ENCODE results near the gene ARMC2.
A peak's percentile ranks its signal among the peaks of the same experiment; 100 is the strongest.

The ARMC2 gene

GRCh38 chr6:108848116-108848868, at the start of gene ARMC2:
ARMC2 (plus strand) TSS chr6:108848422; CDS start chr6:108854268, 5,846 bp downstream.
- peak within 1 kb of the TSS; percentile 67 for H3K27ac ChIP-seq (ENCODE audit: low read depth, low read length)
- H3K36me3 ChIP-seq (ENCODE audit: control insufficient read depth in 5 of 5, insufficient read depth in 5 of 5, low read length in 5 of 5) = no peaks in the 10 kb centered on the region
- H3K4me1 ChIP-seq (ENCODE audit: control insufficient read depth in 5 of 5, insufficient read depth in 5 of 5, low read length in 5 of 5) = peaks cover 2 to 39% (median 34%) of the 10 kb centered on the region in 5 donors
- no peaks in the 10 kb centered on the region for H3K27me3 ChIP-seq (ENCODE audit: control insufficient read depth in 5 of 5, insufficient read depth in 4 of 5, low read length in 5 of 5)
- H3K4me3 ChIP-seq (ENCODE audit: low read depth in 1 of 5, low read length in 5 of 5) = peak within 1 kb of the TSS; percentile 70 to 86 (median 81)
- no peaks in the 10 kb centered on the region for H3K9me3 ChIP-seq (ENCODE audit: control insufficient read depth in 5 of 5, low read length in 5 of 5)
- peak within 1 kb of the TSS in 4 of 5 donors; percentile 71 to 78 (median 76) for H3K9ac ChIP-seq (ENCODE audit: low read length in 5 of 5)

- Histone ChIP-seq H3K27ac (ENCODE audit: low read depth, low read length) (no peak overlapping the region), H3K36me3 (ENCODE audit: control insufficient read depth in 5 of 5, insufficient read depth in 5 of 5, low read length in 5 of 5) (no peaks in the 10 kb centered on the region), H3K9ac (ENCODE audit: low read length in 5 of 5) (peak overlapping the region in 1 of 5 donors; percentile 7), H3K4me1 (ENCODE audit: control insufficient read depth in 5 of 5, insufficient read depth in 5 of 5, low read length in 5 of 5) (peaks cover 6 to 43% (median 28%) of the 10 kb centered on the region in 5 donors), H3K4me3 (ENCODE audit: low read depth in 1 of 5, low read length in 5 of 5) (peak overlapping the region in 3 of 5 donors; percentile 12 to 30 (median 26)), H3K9me3 (ENCODE audit: control insufficient read depth in 5 of 5, low read length in 5 of 5) (no peaks in the 10 kb centered on the region), H3K27me3 (ENCODE audit: control insufficient read depth in 5 of 5, insufficient read depth in 4 of 5, low read length in 5 of 5) (no peaks in the 10 kb centered on the region)
Measured at GRCh38 chr6:108798670-108799353, 49.4 kb upstream of the ARMC2 start.

- Histone ChIP-seq H3K27ac (ENCODE audit: low read depth, low read length) (no peak overlapping the region), H3K4me1 (ENCODE audit: control insufficient read depth in 5 of 5, insufficient read depth in 5 of 5, low read length in 5 of 5) (peaks cover 6 to 43% (median 28%) of the 10 kb centered on the region in 5 donors), H3K36me3 (ENCODE audit: control insufficient read depth in 5 of 5, insufficient read depth in 5 of 5, low read length in 5 of 5) (no peaks in the 10 kb centered on the region), H3K9ac (ENCODE audit: low read length in 5 of 5) (no peak overlapping the region), H3K9me3 (ENCODE audit: control insufficient read depth in 5 of 5, low read length in 5 of 5) (no peaks in the 10 kb centered on the region), H3K4me3 (ENCODE audit: low read depth in 1 of 5, low read length in 5 of 5) (no peak overlapping the region), H3K27me3 (ENCODE audit: control insufficient read depth in 5 of 5, insufficient read depth in 4 of 5, low read length in 5 of 5) (no peaks in the 10 kb centered on the region)
Measured at GRCh38 chr6:108799354-108799717, 48.9 kb upstream of the ARMC2 start.

DNA sequence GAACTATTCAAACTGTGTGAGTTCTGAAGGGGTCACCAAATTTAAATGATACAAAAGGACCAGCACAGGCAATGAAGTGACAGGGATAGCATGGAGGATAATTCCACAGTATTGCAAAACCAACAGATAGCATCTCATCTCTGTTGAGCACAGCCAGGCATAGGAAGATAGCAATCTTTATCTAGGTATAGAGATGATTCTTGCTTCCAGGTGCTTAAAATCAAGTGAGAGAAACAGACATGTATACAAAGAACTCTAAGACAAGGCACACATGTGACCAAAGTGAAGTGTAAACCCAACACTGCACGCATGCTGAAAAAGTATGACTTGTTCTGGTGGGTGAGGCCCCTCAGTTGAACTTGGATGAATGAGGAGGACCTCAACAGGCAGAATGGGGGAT, 48.4 kb upstream of the ARMC2 start:
- H3K27ac ChIP-seq (ENCODE audit: low read depth, low read length) = no peak overlapping the region
- no peak overlapping the region for H3K4me3 ChIP-seq (ENCODE audit: low read depth in 1 of 5, low read length in 5 of 5)
- no peaks in the 10 kb centered on the region for H3K36me3 ChIP-seq (ENCODE audit: control insufficient read depth in 5 of 5, insufficient read depth in 5 of 5, low read length in 5 of 5)
- H3K9ac ChIP-seq (ENCODE audit: low read length in 5 of 5) = no peak overlapping the region
- H3K27me3 ChIP-seq (ENCODE audit: control insufficient read depth in 5 of 5, insufficient read depth in 4 of 5, low read length in 5 of 5) = no peaks in the 10 kb centered on the region
- no peaks in the 10 kb centered on the region for H3K9me3 ChIP-seq (ENCODE audit: control insufficient read depth in 5 of 5, low read length in 5 of 5)
- H3K4me1 ChIP-seq (ENCODE audit: control insufficient read depth in 5 of 5, insufficient read depth in 5 of 5, low read length in 5 of 5) = peaks cover 6 to 43% (median 28%) of the 10 kb centered on the region in 5 donors

DNA sequence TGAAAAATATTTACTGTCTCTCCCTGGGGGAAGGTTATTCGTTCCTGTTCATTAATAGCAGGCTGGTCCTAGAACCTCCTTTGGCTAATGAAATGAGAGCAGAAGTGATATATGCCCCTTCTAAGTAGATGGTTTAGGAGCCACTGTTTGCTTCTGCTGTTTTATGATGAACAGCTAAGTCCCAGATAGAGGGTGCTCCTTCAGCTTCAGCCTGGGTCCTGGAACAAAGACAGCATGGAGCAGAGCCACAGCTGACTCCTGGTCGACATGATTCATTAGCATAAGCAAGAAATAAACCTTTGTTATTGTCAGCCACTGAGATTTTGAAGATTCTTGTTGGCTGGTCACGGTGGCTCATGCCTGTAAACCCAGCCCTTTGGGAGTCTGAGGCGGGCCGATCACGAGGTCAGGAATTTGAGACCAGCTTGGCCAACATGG, 47.8 kb upstream of the ARMC2 start:
- Histone ChIP-seq H3K4me1 (ENCODE audit: control insufficient read depth in 5 of 5, insufficient read depth in 5 of 5, low read length in 5 of 5) (peaks cover 6 to 44% (median 29%) of the 10 kb centered on the region in 5 donors), H3K4me3 (ENCODE audit: low read depth in 1 of 5, low read length in 5 of 5) (peak overlapping the region in 2 of 5 donors; percentile 19 to 25), H3K36me3 (ENCODE audit: control insufficient read depth in 5 of 5, insufficient read depth in 5 of 5, low read length in 5 of 5) (no peaks in the 10 kb centered on the region), H3K27ac (ENCODE audit: low read depth, low read length) (no peak overlapping the region), H3K27me3 (ENCODE audit: control insufficient read depth in 5 of 5, insufficient read depth in 4 of 5, low read length in 5 of 5) (no peaks in the 10 kb centered on the region), H3K9ac (ENCODE audit: low read length in 5 of 5) (peak overlapping the region in 1 of 5 donors; percentile 52), H3K9me3 (ENCODE audit: control insufficient read depth in 5 of 5, low read length in 5 of 5) (no peaks in the 10 kb centered on the region)

DNA sequence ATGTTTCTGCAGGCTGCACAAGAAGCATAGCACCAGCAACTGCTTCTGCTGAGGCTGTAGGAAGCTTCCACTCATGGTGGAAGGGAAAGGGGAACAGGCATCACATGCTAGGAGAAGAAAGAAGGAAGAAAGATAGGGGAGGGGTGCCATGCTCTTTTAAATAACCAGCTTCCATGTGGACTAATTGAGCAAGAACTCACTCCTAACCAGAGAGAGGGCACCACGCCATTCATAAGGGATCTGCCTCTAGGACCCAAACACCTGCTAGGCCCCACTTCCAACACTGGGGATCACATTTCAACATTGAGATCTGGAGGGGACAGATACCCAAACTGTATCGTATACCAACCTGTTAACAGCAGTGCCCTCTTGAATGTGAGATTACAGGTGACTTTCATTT, 46.9 kb upstream of the ARMC2 start:
- Histone ChIP-seq H3K9ac (ENCODE audit: low read length in 5 of 5) (no peak overlapping the region), H3K27ac (ENCODE audit: low read depth, low read length) (no peak overlapping the region), H3K4me3 (ENCODE audit: low read depth in 1 of 5, low read length in 5 of 5) (no peak overlapping the region), H3K27me3 (ENCODE audit: control insufficient read depth in 5 of 5, insufficient read depth in 4 of 5, low read length in 5 of 5) (no peaks in the 10 kb centered on the region), H3K9me3 (ENCODE audit: control insufficient read depth in 5 of 5, low read length in 5 of 5) (no peaks in the 10 kb centered on the region), H3K4me1 (ENCODE audit: control insufficient read depth in 5 of 5, insufficient read depth in 5 of 5, low read length in 5 of 5) (peaks cover 6 to 51% (median 34%) of the 10 kb centered on the region in 5 donors), H3K36me3 (ENCODE audit: control insufficient read depth in 5 of 5, insufficient read depth in 5 of 5, low read length in 5 of 5) (no peaks in the 10 kb centered on the region)

DNA sequence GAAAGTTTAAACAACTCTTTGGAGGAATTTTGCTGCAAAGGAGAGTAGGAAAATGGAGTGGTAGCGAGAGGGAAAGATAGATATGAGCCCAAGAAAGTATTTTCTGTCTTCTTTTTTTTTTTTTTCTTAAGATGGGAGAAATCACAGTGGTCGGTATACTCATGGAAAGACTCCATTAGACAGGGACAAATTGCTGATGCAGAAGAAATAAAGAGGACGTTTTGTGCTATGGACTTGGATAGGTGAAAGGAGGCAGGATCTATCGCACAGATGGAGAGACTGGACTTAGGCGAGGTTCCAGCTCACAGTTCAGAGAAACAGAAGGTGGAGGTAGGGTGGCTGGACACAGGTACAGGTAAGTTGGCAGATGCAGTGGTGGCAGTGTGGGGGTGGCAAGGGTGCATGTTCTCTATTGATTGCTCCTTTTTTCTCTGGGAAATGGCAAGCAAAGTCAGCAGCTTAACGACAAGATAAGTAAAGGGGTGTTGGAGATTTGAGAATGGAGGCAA, 44.2 kb upstream of the ARMC2 start:
- no peak overlapping the region for H3K9ac ChIP-seq (ENCODE audit: low read length in 5 of 5)
- H3K27me3 ChIP-seq (ENCODE audit: control insufficient read depth in 5 of 5, insufficient read depth in 4 of 5, low read length in 5 of 5) = no peaks in the 10 kb centered on the region
- no peaks in the 10 kb centered on the region for H3K9me3 ChIP-seq (ENCODE audit: control insufficient read depth in 5 of 5, low read length in 5 of 5)
- H3K4me3 ChIP-seq (ENCODE audit: low read depth in 1 of 5, low read length in 5 of 5) = no peak overlapping the region
- H3K4me1 ChIP-seq (ENCODE audit: control insufficient read depth in 5 of 5, insufficient read depth in 5 of 5, low read length in 5 of 5) = peaks cover 0 to 41% (median 20%) of the 10 kb centered on the region in 5 donors
- H3K27ac ChIP-seq (ENCODE audit: low read depth, low read length) = no peak overlapping the region
- H3K36me3 ChIP-seq (ENCODE audit: control insufficient read depth in 5 of 5, insufficient read depth in 5 of 5, low read length in 5 of 5) = no peaks in the 10 kb centered on the region

DNA sequence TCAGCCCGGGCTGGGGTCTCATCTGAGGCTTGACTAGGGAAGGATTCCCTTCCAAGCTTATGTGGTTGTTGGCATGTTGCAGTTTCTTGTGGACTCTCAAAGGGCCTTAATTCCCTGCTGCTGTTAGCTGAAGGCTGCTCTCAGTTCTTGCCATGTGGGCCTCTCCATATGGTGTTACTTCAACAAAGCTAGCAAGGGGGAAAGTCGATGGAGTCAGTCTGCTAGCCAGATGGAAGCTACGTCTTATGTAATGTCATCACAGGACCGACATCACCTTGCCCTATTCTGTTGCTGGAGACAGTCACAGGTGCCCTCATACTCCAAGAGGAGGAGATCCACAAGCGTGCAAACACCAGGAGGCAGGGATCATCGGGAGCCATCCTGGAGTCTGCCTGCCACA, 43.3 kb upstream of the ARMC2 start:
- no peak overlapping the region for H3K27ac ChIP-seq (ENCODE audit: low read depth, low read length)
- H3K27me3 ChIP-seq (ENCODE audit: control insufficient read depth in 5 of 5, insufficient read depth in 4 of 5, low read length in 5 of 5) = no peaks in the 10 kb centered on the region
- H3K4me1 ChIP-seq (ENCODE audit: control insufficient read depth in 5 of 5, insufficient read depth in 5 of 5, low read length in 5 of 5) = peaks cover 0 to 35% (median 16%) of the 10 kb centered on the region in 5 donors
- no peaks in the 10 kb centered on the region for H3K9me3 ChIP-seq (ENCODE audit: control insufficient read depth in 5 of 5, low read length in 5 of 5)
- H3K9ac ChIP-seq (ENCODE audit: low read length in 5 of 5) = no peak overlapping the region
- H3K36me3 ChIP-seq (ENCODE audit: control insufficient read depth in 5 of 5, insufficient read depth in 5 of 5, low read length in 5 of 5) = no peaks in the 10 kb centered on the region
- H3K4me3 ChIP-seq (ENCODE audit: low read depth in 1 of 5, low read length in 5 of 5) = no peak overlapping the region

- Histone ChIP-seq H3K27ac (ENCODE audit: low read depth, low read length) (no peak overlapping the region), H3K9me3 (ENCODE audit: control insufficient read depth in 5 of 5, low read length in 5 of 5) (no peaks in the 10 kb centered on the region), H3K36me3 (ENCODE audit: control insufficient read depth in 5 of 5, insufficient read depth in 5 of 5, low read length in 5 of 5) (no peaks in the 10 kb centered on the region), H3K4me3 (ENCODE audit: low read depth in 1 of 5, low read length in 5 of 5) (no peak overlapping the region), H3K27me3 (ENCODE audit: control insufficient read depth in 5 of 5, insufficient read depth in 4 of 5, low read length in 5 of 5) (no peaks in the 10 kb centered on the region), H3K9ac (ENCODE audit: low read length in 5 of 5) (no peak overlapping the region), H3K4me1 (ENCODE audit: control insufficient read depth in 5 of 5, insufficient read depth in 5 of 5, low read length in 5 of 5) (peaks cover 0 to 28% (median 9%) of the 10 kb centered on the region in 5 donors)
Measured at GRCh38 chr6:108805611-108806167, 42.5 kb upstream of the ARMC2 start.

- H3K36me3 ChIP-seq (ENCODE audit: control insufficient read depth in 5 of 5, insufficient read depth in 5 of 5, low read length in 5 of 5) = no peaks in the 10 kb centered on the region
- no peak overlapping the region for H3K27ac ChIP-seq (ENCODE audit: low read depth, low read length)
- H3K4me1 ChIP-seq (ENCODE audit: control insufficient read depth in 5 of 5, insufficient read depth in 5 of 5, low read length in 5 of 5) = peaks cover 0 to 23% (median 6%) of the 10 kb centered on the region in 5 donors
- no peaks in the 10 kb centered on the region for H3K27me3 ChIP-seq (ENCODE audit: control insufficient read depth in 5 of 5, insufficient read depth in 4 of 5, low read length in 5 of 5)
- H3K4me3 ChIP-seq (ENCODE audit: low read depth in 1 of 5, low read length in 5 of 5) = no peak overlapping the region
- no peak overlapping the region for H3K9ac ChIP-seq (ENCODE audit: low read length in 5 of 5)
- H3K9me3 ChIP-seq (ENCODE audit: control insufficient read depth in 5 of 5, low read length in 5 of 5) = no peaks in the 10 kb centered on the region
Measured at GRCh38 chr6:108806171-108806570, 42.1 kb upstream of the ARMC2 start.

Measured in subcutaneous abdominal adipose tissue (tissue), 5 donors.